HG03060 (cell line): ENCODE measurements around the gene MAP2K2.

Experiments
- ATAC-seq: cut with Tn5 transposase; IDR thresholded peaks from one replicate; pipeline ENCODE4 v1.9.1; 2021; ENCODE audit warnings: low read depth, moderate number of reproducible peaks; ENCODE audit not compliant: unreplicated experiment

Gene MAP2K2

GRCh38 chr19:4062419-4063368, 61.2 kb downstream of the MAP2K2 start:
- ATAC-seq, result no peak

GRCh38 chr19:4061683-4062418, 62.1 kb downstream of the MAP2K2 start:
- no peak for ATAC-seq

GRCh38 chr19:4061178-4061682, 62.7 kb downstream of the MAP2K2 start:
- ATAC-seq, result no peak

- ATAC-seq, result no peak
These were observed 63.2 kb downstream of the MAP2K2 start for GRCh38 chr19:4060621-4061177.

GRCh38 chr19:4059891-4060620, 63.9 kb downstream of the MAP2K2 start:
- no peak for ATAC-seq

GRCh38 chr19:4059453-4059871, 64.5 kb downstream of the MAP2K2 start:
- ATAC-seq, result no peak

GRCh38 chr19:4058693-4059452, 65.0 kb downstream of the MAP2K2 start:
- no peak for ATAC-seq

GRCh38 chr19:4057931-4058692, 65.8 kb downstream of the MAP2K2 start:
- ATAC-seq, result no peak

GRCh38 chr19:4055209-4055552, 68.7 kb downstream of the MAP2K2 start:
- ATAC-seq, result no peak

GRCh38 chr19:4054441-4055208, 69.3 kb downstream of the MAP2K2 start:
- no peak for ATAC-seq

- ATAC-seq, result no peak
These were observed 70.2 kb downstream of the MAP2K2 start for GRCh38 chr19:4053423-4054324.

- ATAC-seq, result no peak
These were observed 70.9 kb downstream of the MAP2K2 start for GRCh38 chr19:4052993-4053422.

GRCh38 chr19:4052114-4052992, 71.6 kb downstream of the MAP2K2 start:
- no peak for ATAC-seq

- no peak for ATAC-seq
These were observed 72.5 kb downstream of the MAP2K2 start for GRCh38 chr19:4051175-4052101.

GRCh38 chr19:4049432-4049831, 74.5 kb downstream of the MAP2K2 start:
- ATAC-seq, result no peak
